ENCODE data around the gene ABCA13.

ABCA13 gene

DNA sequence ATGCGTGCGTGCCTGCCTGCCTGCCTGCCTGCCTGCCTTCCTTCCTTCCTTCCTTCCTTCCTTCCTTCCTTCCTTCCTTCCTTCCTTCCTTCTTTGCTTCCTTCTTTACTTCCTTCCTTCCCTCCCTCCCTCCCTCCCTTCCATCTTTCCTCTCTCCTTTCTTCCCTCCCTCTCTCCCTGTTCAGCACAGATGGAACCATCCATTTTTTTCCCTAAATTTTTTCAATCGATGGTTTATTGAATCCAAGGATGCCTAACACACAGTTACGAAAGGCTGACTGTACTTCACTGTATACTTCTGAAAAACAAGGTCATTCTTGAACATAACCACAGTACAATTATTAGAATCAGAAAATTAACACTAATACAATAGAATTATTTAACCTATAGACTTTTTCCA lies 53.8 kb downstream of the ABCA13 start:
- TF ChIP-seq, protein P1, sequence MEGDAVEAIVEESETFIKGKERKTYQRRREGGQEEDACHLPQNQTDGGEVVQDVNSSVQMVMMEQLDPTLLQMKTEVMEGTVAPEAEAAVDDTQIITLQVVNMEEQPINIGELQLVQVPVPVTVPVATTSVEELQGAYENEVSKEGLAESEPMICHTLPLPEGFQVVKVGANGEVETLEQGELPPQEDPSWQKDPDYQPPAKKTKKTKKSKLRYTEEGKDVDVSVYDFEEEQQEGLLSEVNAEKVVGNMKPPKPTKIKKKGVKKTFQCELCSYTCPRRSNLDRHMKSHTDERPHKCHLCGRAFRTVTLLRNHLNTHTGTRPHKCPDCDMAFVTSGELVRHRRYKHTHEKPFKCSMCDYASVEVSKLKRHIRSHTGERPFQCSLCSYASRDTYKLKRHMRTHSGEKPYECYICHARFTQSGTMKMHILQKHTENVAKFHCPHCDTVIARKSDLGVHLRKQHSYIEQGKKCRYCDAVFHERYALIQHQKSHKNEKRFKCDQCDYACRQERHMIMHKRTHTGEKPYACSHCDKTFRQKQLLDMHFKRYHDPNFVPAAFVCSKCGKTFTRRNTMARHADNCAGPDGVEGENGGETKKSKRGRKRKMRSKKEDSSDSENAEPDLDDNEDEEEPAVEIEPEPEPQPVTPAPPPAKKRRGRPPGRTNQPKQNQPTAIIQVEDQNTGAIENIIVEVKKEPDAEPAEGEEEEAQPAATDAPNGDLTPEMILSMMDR (IDR thresholded peaks at IDR 0.05; ENCODE audit: low read depth, low read length, missing control alignments) = no peak
- Histone ChIP-seq H3K4me3 (ENCODE audit: low read depth, low read length) (no peak overlapping the region), H3K27ac (no peak overlapping the region), H3K27me3 (replicated peaks) (no peaks in the 10 kb centered on the region), H3K36me3 (replicated peaks) (no peaks in the 10 kb centered on the region)
- in situ Hi-C loops (cut with HindIII; ENCODE audit: low pct_ligation_motif_present, low sequenced_read_pairs) = no loop called here
- no peak for DNase-seq

DNA sequence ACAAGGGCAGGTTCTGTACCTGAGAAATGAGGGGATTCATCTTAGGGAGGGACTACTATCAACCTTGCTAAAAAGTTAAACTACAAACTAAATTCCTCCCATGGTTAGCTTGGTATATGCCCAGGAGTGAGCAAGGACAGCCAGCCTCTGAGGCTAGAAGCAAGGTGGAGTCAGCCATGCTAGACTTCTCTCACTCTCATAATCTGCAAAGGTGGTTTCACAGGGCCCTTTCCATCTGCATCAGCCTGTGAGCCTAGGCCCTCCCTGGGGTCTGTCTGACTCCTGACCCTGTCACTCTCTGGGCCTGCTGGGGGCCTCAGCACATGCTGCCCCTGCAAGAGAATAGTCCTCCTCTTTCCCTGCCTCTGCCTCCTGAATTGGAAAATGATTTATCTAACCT lies 66.1 kb downstream of the ABCA13 start:
- no peak for DNase-seq
- H3K36me3 ChIP-seq (replicated peaks) = no peaks in the 10 kb centered on the region
- in situ Hi-C loops (cut with HindIII; ENCODE audit: low pct_ligation_motif_present, low sequenced_read_pairs) = no loop called here
- no peaks in the 10 kb centered on the region for H3K27me3 ChIP-seq (replicated peaks)
- H3K27ac ChIP-seq = no peak overlapping the region
- TF ChIP-seq, protein P1 (IDR thresholded peaks at IDR 0.05; ENCODE audit: low read depth, low read length, missing control alignments) = no peak
- H3K4me3 ChIP-seq (ENCODE audit: low read depth, low read length) = no peak overlapping the region

DNA sequence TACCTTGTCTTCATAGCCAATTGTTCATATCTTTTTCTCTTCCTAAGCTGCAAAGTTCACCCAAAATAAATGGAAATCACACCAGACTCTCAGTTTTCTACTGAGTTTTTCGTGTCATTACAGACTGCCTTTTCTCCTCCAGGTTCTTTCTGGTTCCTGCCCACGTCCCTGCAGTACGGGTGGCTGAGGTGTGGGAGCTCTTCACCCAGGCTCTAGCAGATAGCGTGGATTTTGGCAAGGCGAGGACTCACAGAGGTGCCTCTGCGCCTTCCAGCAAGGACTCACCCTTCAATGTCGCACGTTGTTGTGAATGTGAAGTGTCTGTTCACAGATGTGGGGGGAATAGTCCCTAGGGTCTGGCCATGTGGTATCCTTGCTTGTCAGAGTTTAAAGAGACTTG lies 71.6 kb downstream of the ABCA13 start:
- TF ChIP-seq, protein P1 (IDR thresholded peaks at IDR 0.05; ENCODE audit: low read depth, low read length, missing control alignments) = no peak
- Histone ChIP-seq H3K27ac (no peak overlapping the region), H3K36me3 (replicated peaks) (no peaks in the 10 kb centered on the region), H3K27me3 (replicated peaks) (no peaks in the 10 kb centered on the region), H3K4me3 (ENCODE audit: low read depth, low read length) (no peak overlapping the region)
- in situ Hi-C loops (cut with HindIII; ENCODE audit: low pct_ligation_motif_present, low sequenced_read_pairs) = no loop called here
- no peak for DNase-seq

DNA sequence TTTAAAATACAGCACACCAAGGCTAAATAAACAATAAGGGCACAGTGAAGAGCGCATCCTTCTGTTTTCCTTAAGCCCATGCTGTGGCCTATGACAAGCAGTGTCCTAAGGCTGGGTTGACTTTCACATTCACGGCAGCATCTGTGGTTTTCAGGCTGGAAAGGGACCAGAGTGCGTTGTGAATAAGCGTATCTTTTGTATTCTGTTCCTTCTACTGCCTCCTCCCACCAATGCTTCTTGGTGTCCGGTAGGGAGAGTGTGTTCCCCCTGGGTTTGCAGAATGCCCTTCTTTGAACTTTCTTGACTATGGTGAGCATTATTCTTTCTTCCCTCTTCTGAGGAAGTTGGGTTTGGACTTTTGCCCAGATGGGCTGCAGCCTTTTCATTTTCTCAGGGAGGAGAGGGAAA lies 73.6 kb downstream of the ABCA13 start:
- TF ChIP-seq, protein P1 (IDR thresholded peaks at IDR 0.05; ENCODE audit: low read depth, low read length, missing control alignments) = peak; percentile 42
- peak; percentile 83 for DNase-seq
- in situ Hi-C loops (cut with HindIII; ENCODE audit: low pct_ligation_motif_present, low sequenced_read_pairs) = no loop called here
- Histone ChIP-seq H3K27me3 (replicated peaks) (no peaks in the 10 kb centered on the region), H3K4me3 (ENCODE audit: low read depth, low read length) (no peak overlapping the region), H3K36me3 (replicated peaks) (no peaks in the 10 kb centered on the region), H3K27ac (peak overlapping the region; percentile 56)

DNA sequence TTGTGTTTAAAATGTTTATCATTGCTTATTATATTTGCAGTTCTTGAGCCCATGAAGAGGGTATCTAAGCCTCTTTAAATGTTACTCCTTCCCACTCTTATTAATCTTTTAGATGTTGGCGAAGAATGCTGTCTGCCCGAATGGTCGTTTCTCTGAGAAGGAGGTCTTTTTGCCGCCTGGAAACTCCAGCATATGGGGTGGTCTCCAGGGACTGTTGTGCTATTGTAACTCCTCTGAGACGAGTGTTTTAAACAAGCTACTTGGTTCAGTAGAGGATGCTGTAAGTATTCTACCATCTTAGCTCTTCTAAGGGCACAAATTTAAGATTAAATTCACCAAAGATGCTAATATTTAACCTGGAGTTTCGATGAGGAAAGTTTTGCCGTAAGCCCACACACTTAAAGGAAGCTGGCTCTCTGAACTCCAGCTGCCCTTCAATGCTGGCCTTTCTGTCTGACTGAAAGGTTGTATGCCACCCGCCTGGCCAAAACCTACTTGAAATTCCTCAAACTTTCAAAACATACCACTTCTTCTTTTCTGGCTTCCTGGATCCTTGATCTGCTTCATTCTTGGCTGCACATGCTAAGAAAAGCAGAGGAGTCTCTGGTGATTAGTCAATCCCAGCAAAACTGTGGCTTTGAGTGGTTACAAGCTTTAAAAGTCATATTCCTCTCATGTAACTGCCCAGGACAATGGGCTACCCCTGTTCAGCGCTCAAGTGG lies 74.7 kb downstream of the ABCA13 start:
- DNase-seq = no peak
- Histone ChIP-seq H3K27me3 (replicated peaks) (no peaks in the 10 kb centered on the region), H3K36me3 (replicated peaks) (no peaks in the 10 kb centered on the region), H3K27ac (peak overlapping the region; percentile 56), H3K4me3 (ENCODE audit: low read depth, low read length) (no peak overlapping the region)
- in situ Hi-C loops (cut with HindIII; ENCODE audit: low pct_ligation_motif_present, low sequenced_read_pairs) = no loop called here
- TF ChIP-seq, protein P1 (IDR thresholded peaks at IDR 0.05; ENCODE audit: low read depth, low read length, missing control alignments) = no peak

DNA sequence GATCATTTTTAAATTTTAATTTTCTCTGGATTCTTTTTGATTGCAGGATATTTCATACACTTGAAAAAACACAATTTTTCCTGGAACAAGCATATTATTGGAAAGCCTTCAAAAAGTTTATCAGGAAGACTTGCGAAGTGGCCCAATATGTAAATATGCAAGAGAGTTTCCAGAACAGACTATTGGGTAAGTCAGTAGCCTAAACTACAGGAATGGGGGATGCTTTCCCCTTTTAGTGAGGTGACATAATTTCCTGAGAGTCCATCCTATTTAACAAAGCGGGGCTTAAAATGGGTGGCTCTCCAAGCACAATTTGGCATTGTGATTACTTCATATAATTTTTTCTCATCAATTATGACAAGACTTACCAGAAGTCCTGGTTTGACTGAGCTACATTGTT lies 77.9 kb downstream of the ABCA13 start:
- Histone ChIP-seq H3K27me3 (replicated peaks) (no peaks in the 10 kb centered on the region), H3K4me3 (ENCODE audit: low read depth, low read length) (no peak overlapping the region), H3K36me3 (replicated peaks) (no peaks in the 10 kb centered on the region), H3K27ac (no peak overlapping the region)
- TF ChIP-seq, protein P1 (IDR thresholded peaks at IDR 0.05; ENCODE audit: low read depth, low read length, missing control alignments) = no peak
- no peak for DNase-seq
- in situ Hi-C loops (cut with HindIII; ENCODE audit: low pct_ligation_motif_present, low sequenced_read_pairs) = no loop called here
